ENCODE results near the gene TACC2.

TACC2 gene

GRCh38 chr10:122173337-122173736 lies 184.4 kb downstream of the TACC2 start:
- no peak for DNase-seq

GRCh38 chr10:122173766-122174435 lies 184.9 kb downstream of the TACC2 start:
- DNase-seq, result no peak

GRCh38 chr10:122176232-122177213 lies 187.6 kb downstream of the TACC2 start:
- DNase-seq, result no peak

GRCh38 chr10:122178655-122179054 lies 189.7 kb downstream of the TACC2 start:
- DNase-seq, result no peak

GRCh38 chr10:122181041-122181732 lies 192.2 kb downstream of the TACC2 start:
- no peak for DNase-seq

GRCh38 chr10:122181876-122182275 lies 192.9 kb downstream of the TACC2 start:
- no peak for DNase-seq

- no peak for DNase-seq
These were observed 193.3 kb downstream of the TACC2 start for GRCh38 chr10:122182308-122182707.

- no peak for DNase-seq
These were observed 195.3 kb downstream of the TACC2 start for GRCh38 chr10:122184254-122184653.

- DNase-seq, result no peak
These were observed 196.7 kb downstream of the TACC2 start for GRCh38 chr10:122185643-122186042.

GRCh38 chr10:122186816-122187810 lies 198.2 kb downstream of the TACC2 start:
- no peak for DNase-seq

- DNase-seq, result no peak
These were observed 199.7 kb downstream of the TACC2 start for GRCh38 chr10:122188706-122189105.

GRCh38 chr10:122189185-122189584 lies 200.2 kb downstream of the TACC2 start:
- DNase-seq, result no peak

GRCh38 chr10:122190176-122190943 lies 201.4 kb downstream of the TACC2 start:
- DNase-seq, result no peak

- DNase-seq, result no peak
These were observed 203.1 kb downstream of the TACC2 start for GRCh38 chr10:122191936-122192541.

GRCh38 chr10:122194251-122194650 lies 205.3 kb downstream of the TACC2 start:
- DNase-seq, result no peak

GRCh38 chr10:122196218-122196617 lies 207.3 kb downstream of the TACC2 start:
- DNase-seq, result no peak

GRCh38 chr10:122197611-122198222 lies 208.8 kb downstream of the TACC2 start:
- no peak for DNase-seq

GRCh38 chr10:122198631-122199030 lies 209.7 kb downstream of the TACC2 start:
- DNase-seq, result no peak

- DNase-seq, result no peak
These were observed 210.1 kb downstream of the TACC2 start for GRCh38 chr10:122199070-122199469.

- no peak for DNase-seq
These were observed 210.7 kb downstream of the TACC2 start for GRCh38 chr10:122199689-122200088.
